Thoracic aorta (tissue), 2 donors: ENCODE results near the gene TNNI2. TPM values are rescaled to one million over a fixed set of nuclear protein-coding genes. Genes with fewer than 3 reads are reported as not detected.
A peak's percentile ranks its signal among the peaks of the same experiment; 100 is the strongest.

Experiments used
- ATAC-seq: fragments of 150-250 bp; one replicate; pipeline ENCODE4 v1.8.0; 2017; ENCODE audit warnings: low read depth; ENCODE audit not compliant: insufficient number of reproducible peaks, low FRiP score
- DNase-seq: peaks from one replicate; pipeline ENCODE4 v3.0.0-alpha.2; 2020; ENCODE audit warnings: low spot score
- H3K27ac ChIP-seq, 2 donors: fragments of 200-600 bp; sonication (generic); 1 replicate in 1 of 2; 2 replicates in 1 of 2; pipeline ENCODE4 v1.5.1; 2016; ENCODE audit warnings: mild to moderate bottlenecking in 2 of 2, moderate library complexity in 2 of 2
- H3K27me3 ChIP-seq: fragments of 200-600 bp; sonication (generic); replicated peaks from 2 replicates; pipeline ENCODE4 v1.6.0; 2016; ENCODE audit warnings: mild to moderate bottlenecking; ENCODE audit not compliant: insufficient read depth
- H3K36me3 ChIP-seq: fragments of 200-600 bp; sonication (generic); one replicate; pipeline ENCODE4 v1.5.1; 2016
- H3K4me1 ChIP-seq, 2 donors: fragments of 200-600 bp; sonication (generic); 1 replicate in 1 of 2; 2 replicates in 1 of 2; pipeline versions ENCODE4 v1.5.1 to v1.6.0; 2016; ENCODE audit warnings: low read depth in 2 of 2, mild to moderate bottlenecking in 1 of 2; ENCODE audit not compliant: control insufficient read depth in 1 of 2
- H3K4me3 ChIP-seq: fragments of 200-600 bp; sonication (generic); 2 replicates; pipeline ENCODE4 v1.5.1; 2016; ENCODE audit warnings: mild to moderate bottlenecking
- H3K9me3 ChIP-seq: fragments of 200-600 bp; sonication (generic); 2 replicates; pipeline ENCODE4 v1.5.1; 2016
- CTCF ChIP-seq: fragments of 200-600 bp; sonication (generic); IDR thresholded peaks from one replicate; pipeline ENCODE4 v1.5.1; 2019; ENCODE audit warnings: antibody characterized with exemption
- total RNA-seq, 2 donors: library from RNA; depleted of rRNA; stranded (reverse); fragments of >200 nt; gene quantifications; one replicate each; pipeline versions ENCODE4 v1.1.0 to v1.2.3, GENCODE V29; 2016

Gene TNNI2
- total RNA-seq, 2 donors from 2014 or later: not detected

- Histone ChIP-seq H3K36me3 (no peaks in the 10 kb centered on the region), H3K9me3 (no peaks in the 10 kb centered on the region), H3K4me3 (peak overlapping the region; percentile 52), H3K27me3 (no peaks in the 10 kb centered on the region), H3K27ac (peak overlapping the region; percentile 84 to 90), H3K4me1 (peaks cover 37 to 53% of the 10 kb centered on the region in 2 donors)
- DNase-seq (no peak), ATAC-seq (no peak)
- no peak for TF ChIP-seq CTCF
Measured at GRCh38 chr11:1864231-1864630, 25.4 kb downstream of the TNNI2 start.

- ATAC-seq: no peak
- Histone ChIP-seq H3K4me3 (peak overlapping the region; percentile 52), H3K4me1 (peaks cover 43 to 61% of the 10 kb centered on the region in 2 donors)
Measured at GRCh38 chr11:1864831-1865665, 26.3 kb downstream of the TNNI2 start.

GRCh38 chr11:1866226-1866625 lies 27.4 kb downstream of the TNNI2 start:
- H3K9me3 ChIP-seq: no peaks in the 10 kb centered on the region
- DNase-seq (no peak), ATAC-seq (no peak)
- no peak overlapping the region for H3K27ac ChIP-seq
- no peak for TF ChIP-seq CTCF
- H3K4me1 ChIP-seq: peaks cover 55 to 73% of the 10 kb centered on the region in 2 donors
- H3K27me3 ChIP-seq: no peaks in the 10 kb centered on the region
- H3K4me3 ChIP-seq: no peak overlapping the region
- H3K36me3 ChIP-seq: no peaks in the 10 kb centered on the region

More at GRCh38 chr11:1864831-1865665, 26.3 kb downstream of the TNNI2 start:
- H3K27ac ChIP-seq: peak overlapping the region; percentile 84 to 90
- H3K27me3 ChIP-seq: no peaks in the 10 kb centered on the region
- DNase-seq: no peak
- no peak for TF ChIP-seq CTCF
- H3K9me3 ChIP-seq: no peaks in the 10 kb centered on the region
- H3K36me3 ChIP-seq: no peaks in the 10 kb centered on the region

GRCh38 chr11:1866776-1867175 lies 28.0 kb downstream of the TNNI2 start:
- DNase-seq (no peak), ATAC-seq (no peak)
- no peak for TF ChIP-seq CTCF
- peaks cover 58 to 78% of the 10 kb centered on the region in 2 donors for H3K4me1 ChIP-seq
- H3K27ac ChIP-seq: no peak overlapping the region
- no peaks in the 10 kb centered on the region for H3K9me3 ChIP-seq
- no peaks in the 10 kb centered on the region for H3K36me3 ChIP-seq
- no peaks in the 10 kb centered on the region for H3K27me3 ChIP-seq
- H3K4me3 ChIP-seq: no peak overlapping the region

GRCh38 chr11:1867381-1867780 lies 28.6 kb downstream of the TNNI2 start:
- H3K36me3 ChIP-seq: no peaks in the 10 kb centered on the region
- peaks cover 58 to 81% of the 10 kb centered on the region in 2 donors for H3K4me1 ChIP-seq
- TF ChIP-seq CTCF: no peak
- H3K27ac ChIP-seq: no peak overlapping the region
- DNase-seq (no peak), ATAC-seq (no peak)
- no peaks in the 10 kb centered on the region for H3K27me3 ChIP-seq
- no peaks in the 10 kb centered on the region for H3K9me3 ChIP-seq
- H3K4me3 ChIP-seq: no peak overlapping the region
